MCF 10A (cell line): ENCODE results near the gene LKAAEAR1. TPM values are rescaled to one million over a fixed set of nuclear protein-coding genes. Genes with fewer than 3 reads are reported as not detected.

ENCODE experiments used
- BruUV-seq: library from RNA; stranded (reverse); fragments of 400-500 nt; replicated peaks from 2 replicates; lab custom pipeline; 2021; lab: Mats Ljungman, UMichigan
- CTCF ChIA-PET: fragments of 300-600 bp; sonication (Branson Sonifier 250); formaldehyde crosslinking; extraction: SDS; loops from one replicate; lab custom pipeline; 2021; ENCODE audit warnings: antibody characterized with exemption, inconsistent platforms; lab: Yijun Ruan, JAX
- POLR2A ChIA-PET: fragments of 300-600, 350-650 bp; sonication (Branson Sonifier 250); formaldehyde crosslinking; extraction: SDS; loops from one replicate; lab custom pipeline; 2020; ENCODE audit warnings: antibody characterized with exemption, inconsistent platforms; lab: Yijun Ruan, JAX
- DNase-seq: peaks from one replicate; pipeline ENCODE4 v3.0.0-alpha.2; 2018; ENCODE audit not compliant: unreplicated experiment
- H3K27ac Mint-ChIP-seq: one replicate; pipeline ENCODE4 v1.8.0; 2022; ENCODE audit warnings: mild to moderate bottlenecking, low read depth, mixed read lengths; ENCODE audit not compliant: unreplicated experiment
- H3K27me3 Mint-ChIP-seq: one replicate; pipeline ENCODE4 v1.8.0; 2022; ENCODE audit warnings: mixed read lengths; ENCODE audit not compliant: insufficient read depth, unreplicated experiment
- H3K36me3 Mint-ChIP-seq: one replicate; pipeline ENCODE4 v1.8.0; 2022; ENCODE audit warnings: mild to moderate bottlenecking, moderate library complexity, mixed read lengths; ENCODE audit not compliant: insufficient read depth, unreplicated experiment
- H3K4me1 Mint-ChIP-seq: one replicate; pipeline ENCODE4 v1.8.0; 2022; ENCODE audit warnings: mixed read lengths; ENCODE audit not compliant: insufficient read depth, unreplicated experiment
- H3K4me3 Mint-ChIP-seq: one replicate; pipeline ENCODE4 v1.8.0; 2022; ENCODE audit warnings: mild to moderate bottlenecking, moderate library complexity, mixed read lengths; ENCODE audit not compliant: unreplicated experiment
- H3K9me3 Mint-ChIP-seq: one replicate; pipeline ENCODE4 v1.8.0; 2022; ENCODE audit warnings: mixed read lengths; ENCODE audit not compliant: unreplicated experiment
- intact Hi-C: fragments of 100-400 bp; cut with micrococcal nuclease; formaldehyde crosslinking; loops from 2 replicates; pipeline ENCODE4 v1.14.1; 2022
- total RNA-seq: library from RNA; stranded (reverse); gene quantifications from 2 replicates; pipeline ENCODE4 v1.2.3, GENCODE V29; 2022
- TF ChIP-seq, protein P1 (sequence below): fragments of 200-600 bp; IDR thresholded peaks from one replicate; pipeline ENCODE4 v1.8.0; 2022; ENCODE audit warnings: antibody characterized with exemption, mild to moderate bottlenecking; ENCODE audit not compliant: unreplicated experiment

The LKAAEAR1 gene
- total RNA-seq, 1 experiment from 2014 or later, result not detected

- Mint-ChIP-seq H3K27me3 (no peaks in the 10 kb centered on the region), H3K27ac (no peak overlapping the region), H3K4me3 (no peak overlapping the region), H3K36me3 (peaks cover 38% of the 10 kb centered on the region), H3K4me1 (peaks cover 9% of the 10 kb centered on the region), H3K9me3 (no peaks in the 10 kb centered on the region)
- no peak for DNase-seq
- TF ChIP-seq, protein P1, sequence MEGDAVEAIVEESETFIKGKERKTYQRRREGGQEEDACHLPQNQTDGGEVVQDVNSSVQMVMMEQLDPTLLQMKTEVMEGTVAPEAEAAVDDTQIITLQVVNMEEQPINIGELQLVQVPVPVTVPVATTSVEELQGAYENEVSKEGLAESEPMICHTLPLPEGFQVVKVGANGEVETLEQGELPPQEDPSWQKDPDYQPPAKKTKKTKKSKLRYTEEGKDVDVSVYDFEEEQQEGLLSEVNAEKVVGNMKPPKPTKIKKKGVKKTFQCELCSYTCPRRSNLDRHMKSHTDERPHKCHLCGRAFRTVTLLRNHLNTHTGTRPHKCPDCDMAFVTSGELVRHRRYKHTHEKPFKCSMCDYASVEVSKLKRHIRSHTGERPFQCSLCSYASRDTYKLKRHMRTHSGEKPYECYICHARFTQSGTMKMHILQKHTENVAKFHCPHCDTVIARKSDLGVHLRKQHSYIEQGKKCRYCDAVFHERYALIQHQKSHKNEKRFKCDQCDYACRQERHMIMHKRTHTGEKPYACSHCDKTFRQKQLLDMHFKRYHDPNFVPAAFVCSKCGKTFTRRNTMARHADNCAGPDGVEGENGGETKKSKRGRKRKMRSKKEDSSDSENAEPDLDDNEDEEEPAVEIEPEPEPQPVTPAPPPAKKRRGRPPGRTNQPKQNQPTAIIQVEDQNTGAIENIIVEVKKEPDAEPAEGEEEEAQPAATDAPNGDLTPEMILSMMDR, result no peak
- intact Hi-C loops, result no loop called here
- BruUV-seq, result no TSS peak
- CTCF ChIA-PET, result interaction anchor here (0.6 to 10.8 kb wide), 10 partner anchors 9 to 171 kb away, joined by 3 to 284 read pairs (median 8); partner anchors contain the start of gene TCEA2
- POLR2A ChIA-PET, result interaction anchor here (0.6 to 1.6 kb wide), 3 partner anchors 27 to 225 kb away, joined by 3 to 7 read pairs (median 5); partner anchors contain the start of gene PRPF6
These were observed 47.0 kb downstream of the LKAAEAR1 start for GRCh38 chr20:64037199-64037497.

- ChIA-PET POLR2A (interaction anchor here (1.3 to 1.6 kb wide), 2 partner anchors 26 to 56 kb away, joined by 5 to 7 read pairs; partner anchors contain the start of gene PRPF6), CTCF (interaction anchor here (0.7 to 10.8 kb wide), 11 partner anchors 8 to 171 kb away, joined by 3 to 284 read pairs (median 5); partner anchors contain the start of gene TCEA2)
- Mint-ChIP-seq H3K27ac (no peak overlapping the region), H3K4me1 (peaks cover 9% of the 10 kb centered on the region), H3K36me3 (peaks cover 43% of the 10 kb centered on the region), H3K27me3 (no peaks in the 10 kb centered on the region), H3K9me3 (no peaks in the 10 kb centered on the region), H3K4me3 (no peak overlapping the region)
- intact Hi-C loops, result no loop called here
- no peak for DNase-seq
- no TSS peak for BruUV-seq
- TF ChIP-seq, protein P1, result no peak
These were observed 47.6 kb downstream of the LKAAEAR1 start for GRCh38 chr20:64036346-64037198.

DNA sequence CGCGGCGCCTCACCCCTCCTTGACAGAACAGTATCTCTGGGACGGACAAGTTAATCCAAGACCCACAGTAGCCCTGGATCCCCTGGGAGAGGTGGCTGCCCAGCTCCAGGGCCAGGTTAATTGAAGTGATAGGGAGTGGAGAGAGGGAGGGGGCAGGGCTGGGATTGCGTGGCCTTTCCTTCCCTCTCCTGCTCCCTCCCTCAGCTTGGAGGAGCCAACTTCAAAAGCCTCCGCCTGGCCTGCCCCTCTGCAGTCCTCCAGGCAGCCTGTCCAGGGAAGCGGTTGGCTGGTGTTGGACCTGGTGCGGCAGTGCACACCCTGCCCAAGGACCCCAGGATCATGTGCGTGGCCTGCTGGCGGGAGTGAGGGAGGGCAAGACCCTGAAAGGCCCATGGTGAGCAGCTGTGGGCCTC, 48.3 kb downstream of the LKAAEAR1 start, which contains the start of gene C20orf204:
TSS of gene C20orf204 (plus strand) at position 250 of the 413 bp plus-strand sequence. CDS start at position 392, 142 bp downstream.
- ChIA-PET POLR2A (interaction anchor here (1.6 kb wide), 1 partner anchor 55 kb away, joined by 7 read pairs; the partner anchor contains the start of gene PRPF6), CTCF (interaction anchor here (0.7 to 10.8 kb wide), 5 partner anchors 8 to 134 kb away, joined by 3 to 284 read pairs (median 3); partner anchors contain the start of gene TCEA2)
- peaks cover 6% of the 10 kb centered on the region for H3K4me1 Mint-ChIP-seq
- H3K27me3 Mint-ChIP-seq, result no peaks in the 10 kb centered on the region
- intact Hi-C loops, result no loop called here
- H3K4me3 Mint-ChIP-seq, result no peak within 1 kb of the TSS
- peaks cover 45% of the 10 kb centered on the region for H3K36me3 Mint-ChIP-seq
- no peak within 1 kb of the TSS for H3K27ac Mint-ChIP-seq
- H3K9me3 Mint-ChIP-seq, result no peaks in the 10 kb centered on the region
- TF ChIP-seq, protein P1, result no peak
- DNase-seq, result no peak
- no TSS peak for BruUV-seq
